GM12891 (cell line): ENCODE results near the gene DUSP11.

Experiments
- POLR2A ChIP-seq: IDR thresholded peaks from 2 replicates; pipeline ENCODE4 v1.6.1; 2011; ENCODE audit warnings: low read depth, low read length, control low read depth
- POLR2AphosphoS5 ChIP-seq: IDR thresholded peaks from 2 replicates; pipeline ENCODE4 v1.6.1; 2011; ENCODE audit warnings: low read depth, low read length, control low read depth

GRCh38 chr2:73825408-73825807 is 45.5 kb upstream of the DUSP11 start:
- TF ChIP-seq POLR2A (no peak), POLR2AphosphoS5 (no peak)
